Measurements from ENCODE around the gene SNTA1. TPM values are rescaled to one million over a fixed set of nuclear protein-coding genes. Genes with fewer than 3 reads are reported as not detected.
"Not testable (repeated sequence)": the region's sequence is repeated elsewhere in the genome, so short reads cannot be mapped to it uniquely, and the experiment has no call there.

The SNTA1 gene
- polyA plus RNA-seq, 1 donor (not counting 4 experiments of a cell fraction or from before 2014, with no cell fraction given) = 3.6 TPM

DNA sequence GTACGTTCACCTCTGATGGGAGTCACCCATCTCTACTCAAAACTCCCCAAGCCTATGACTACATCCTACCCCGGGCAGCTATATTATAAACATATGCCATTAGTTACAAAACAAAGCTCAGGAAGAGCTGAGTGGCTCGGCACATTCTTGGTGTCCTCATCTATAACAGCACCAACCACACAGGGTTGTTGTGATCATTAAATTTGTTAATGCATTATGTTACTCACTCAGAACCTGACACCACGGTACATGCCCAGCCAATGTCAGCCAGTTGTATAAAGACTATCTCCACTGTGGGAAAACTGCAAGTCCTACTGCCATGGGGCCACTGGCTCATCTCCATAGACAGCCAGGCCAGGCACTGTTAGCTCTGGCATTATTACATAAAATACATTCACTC, 50.0 kb downstream of the SNTA1 start:
- Histone ChIP-seq H2AFZ (ENCODE audit: control insufficient read depth, low read length) (no peak overlapping the region), H3K9me3 (ENCODE audit: control insufficient read depth, low read depth, low read length) (no peaks in the 10 kb centered on the region), H3K4me2 (ENCODE audit: control insufficient read depth, extremely low read depth, insufficient read depth, low read depth, low read length) (no peak overlapping the region), H3K36me3 (ENCODE audit: control insufficient read depth in 2 of 2, extremely low read depth in 1 of 2, insufficient read depth in 2 of 2, low read length in 2 of 2) (peaks cover 7 to 9% of the 10 kb centered on the region in 2 experiments), H3K4me3 (ENCODE audit: control insufficient read depth in 2 of 3, extremely low read depth in 1 of 3, insufficient read depth in 2 of 3, low read depth in 1 of 3, low read length in 3 of 3) (no peak overlapping the region), H3K9ac (ENCODE audit: control insufficient read depth, extremely low read depth, insufficient read depth, low read length) (no peak overlapping the region), H3K27me3 (ENCODE audit: control insufficient read depth, extremely low read depth, insufficient read depth, low read length) (no peaks in the 10 kb centered on the region), H3K27ac (ENCODE audit: control insufficient read depth, insufficient read depth, low read length) (no peak overlapping the region), H4K20me1 (ENCODE audit: control insufficient read depth, extremely low read depth, insufficient read depth, low read length) (no peaks in the 10 kb centered on the region), H3K79me2 (ENCODE audit: control insufficient read depth, insufficient read depth, low read length) (peaks cover 20% of the 10 kb centered on the region), H3K9me1 (ENCODE audit: control insufficient read depth, extremely low read depth, insufficient read depth, low read length) (no peaks in the 10 kb centered on the region), H3K4me1 (ENCODE audit: control insufficient read depth, extremely low read depth, insufficient read depth, low read length) (no peaks in the 10 kb centered on the region)
- TF ChIP-seq, protein P1, sequence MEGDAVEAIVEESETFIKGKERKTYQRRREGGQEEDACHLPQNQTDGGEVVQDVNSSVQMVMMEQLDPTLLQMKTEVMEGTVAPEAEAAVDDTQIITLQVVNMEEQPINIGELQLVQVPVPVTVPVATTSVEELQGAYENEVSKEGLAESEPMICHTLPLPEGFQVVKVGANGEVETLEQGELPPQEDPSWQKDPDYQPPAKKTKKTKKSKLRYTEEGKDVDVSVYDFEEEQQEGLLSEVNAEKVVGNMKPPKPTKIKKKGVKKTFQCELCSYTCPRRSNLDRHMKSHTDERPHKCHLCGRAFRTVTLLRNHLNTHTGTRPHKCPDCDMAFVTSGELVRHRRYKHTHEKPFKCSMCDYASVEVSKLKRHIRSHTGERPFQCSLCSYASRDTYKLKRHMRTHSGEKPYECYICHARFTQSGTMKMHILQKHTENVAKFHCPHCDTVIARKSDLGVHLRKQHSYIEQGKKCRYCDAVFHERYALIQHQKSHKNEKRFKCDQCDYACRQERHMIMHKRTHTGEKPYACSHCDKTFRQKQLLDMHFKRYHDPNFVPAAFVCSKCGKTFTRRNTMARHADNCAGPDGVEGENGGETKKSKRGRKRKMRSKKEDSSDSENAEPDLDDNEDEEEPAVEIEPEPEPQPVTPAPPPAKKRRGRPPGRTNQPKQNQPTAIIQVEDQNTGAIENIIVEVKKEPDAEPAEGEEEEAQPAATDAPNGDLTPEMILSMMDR (optimal IDR thresholded peaks at IDR 0.05 in 1 of 3, IDR thresholded peaks at IDR 0.05 in 1 of 3, conservative IDR thresholded peaks at IDR 0.05 in 1 of 3; ENCODE audit: extremely low read depth in 1 of 3, insufficient read depth in 2 of 3, low read length in 3 of 3) = no peak
- no peak for TF ChIP-seq EZH2 (IDR thresholded peaks at IDR 0.05; ENCODE audit: low read length)
- FAIRE-seq (no peak), DNase-seq (ENCODE audit: low read depth, low spot score) (no peak)
- dilution Hi-C loops (cut with MboI; ENCODE audit: extremely low pct_ligation_motif_present, low sequenced_read_pairs) = no loop called here

DNA sequence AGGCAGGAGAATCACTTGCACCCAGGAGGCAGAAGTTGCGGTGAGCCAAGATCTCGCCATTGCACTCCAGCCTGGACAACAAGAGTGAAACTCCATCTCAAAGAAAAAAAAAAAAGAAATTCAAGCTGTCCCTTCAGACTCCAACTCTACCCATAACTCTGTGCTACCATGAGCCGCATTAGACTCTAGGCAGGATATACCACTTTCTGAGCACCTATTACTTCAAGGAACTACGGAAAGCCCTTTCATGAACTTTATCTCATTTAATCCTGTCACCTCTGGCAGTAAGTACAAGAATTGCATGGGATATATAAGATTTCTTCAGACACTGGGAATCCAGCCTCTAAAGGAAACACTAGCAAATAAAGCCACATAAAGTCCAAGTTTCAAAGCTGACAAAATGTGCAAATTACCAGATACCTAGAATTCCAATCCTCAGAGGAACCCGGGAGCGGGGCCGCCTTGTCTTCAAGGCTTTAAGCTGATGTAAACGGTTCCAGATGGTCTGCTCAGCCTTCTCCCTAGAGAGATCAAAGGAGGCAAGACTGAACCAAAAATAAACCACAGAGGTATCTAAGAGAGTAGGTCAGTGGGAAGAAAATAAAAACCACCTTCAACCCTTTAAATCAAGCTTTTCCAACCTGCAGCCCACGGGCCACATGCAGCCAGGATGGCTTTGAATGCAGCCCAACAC, 51.7 kb downstream of the SNTA1 start:
- Histone ChIP-seq H3K79me2 (ENCODE audit: control insufficient read depth, insufficient read depth, low read length) (peaks cover 3% of the 10 kb centered on the region), H3K4me2 (ENCODE audit: control insufficient read depth, extremely low read depth, insufficient read depth, low read depth, low read length) (no peak overlapping the region), H3K36me3 (ENCODE audit: control insufficient read depth in 2 of 2, extremely low read depth in 1 of 2, insufficient read depth in 2 of 2, low read length in 2 of 2) (peaks cover 7 to 9% of the 10 kb centered on the region in 2 experiments), H2AFZ (ENCODE audit: control insufficient read depth, low read length) (no peak overlapping the region), H3K27ac (ENCODE audit: control insufficient read depth, insufficient read depth, low read length) (no peak overlapping the region), H3K9me3 (ENCODE audit: control insufficient read depth, low read depth, low read length) (no peaks in the 10 kb centered on the region), H3K9ac (ENCODE audit: control insufficient read depth, extremely low read depth, insufficient read depth, low read length) (no peak overlapping the region), H4K20me1 (ENCODE audit: control insufficient read depth, extremely low read depth, insufficient read depth, low read length) (no peaks in the 10 kb centered on the region), H3K4me3 (ENCODE audit: control insufficient read depth in 2 of 3, extremely low read depth in 1 of 3, insufficient read depth in 2 of 3, low read depth in 1 of 3, low read length in 3 of 3) (no peak overlapping the region), H3K4me1 (ENCODE audit: control insufficient read depth, extremely low read depth, insufficient read depth, low read length) (peaks cover 7% of the 10 kb centered on the region), H3K27me3 (ENCODE audit: control insufficient read depth, extremely low read depth, insufficient read depth, low read length) (no peaks in the 10 kb centered on the region), H3K9me1 (ENCODE audit: control insufficient read depth, extremely low read depth, insufficient read depth, low read length) (no peaks in the 10 kb centered on the region)
- DNase-seq (ENCODE audit: low read depth, low spot score) (no peak), FAIRE-seq (no peak)
- dilution Hi-C loops (cut with MboI; ENCODE audit: extremely low pct_ligation_motif_present, low sequenced_read_pairs) = no loop called here
- TF ChIP-seq EZH2 (IDR thresholded peaks at IDR 0.05; ENCODE audit: low read length) = no peak
- TF ChIP-seq, protein P1 (optimal IDR thresholded peaks at IDR 0.05 in 1 of 3, IDR thresholded peaks at IDR 0.05 in 1 of 3, conservative IDR thresholded peaks at IDR 0.05 in 1 of 3; ENCODE audit: extremely low read depth in 1 of 3, insufficient read depth in 2 of 3, low read length in 3 of 3) = no peak

DNA sequence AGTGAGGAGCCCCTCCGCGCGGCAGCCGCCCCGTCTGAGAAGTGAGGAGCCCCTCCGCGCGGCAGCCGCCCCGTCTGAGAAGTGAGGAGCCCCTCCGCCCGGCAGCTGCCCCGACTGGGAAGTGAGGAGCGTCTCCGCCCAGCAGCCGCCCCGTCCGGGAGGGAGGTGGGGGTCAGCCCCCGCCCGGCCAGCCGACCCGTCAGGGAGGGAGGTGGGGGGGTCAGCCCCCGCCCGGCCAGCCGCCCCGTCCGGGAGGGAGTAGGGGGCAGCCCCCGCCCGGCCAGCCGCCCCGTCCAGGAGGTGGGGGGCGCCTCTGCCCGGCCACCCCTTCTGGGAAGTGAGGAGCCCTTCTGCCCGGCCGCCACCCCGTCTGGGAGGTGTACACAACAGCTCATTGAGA, 54.2 kb downstream of the SNTA1 start:
- H2AFZ ChIP-seq (ENCODE audit: control insufficient read depth, low read length); H3K4me3 ChIP-seq (ENCODE audit: control insufficient read depth in 2 of 3, extremely low read depth in 1 of 3, insufficient read depth in 2 of 3, low read depth in 1 of 3, low read length in 3 of 3); dilution Hi-C loops (cut with MboI; ENCODE audit: extremely low pct_ligation_motif_present, low sequenced_read_pairs); H3K9ac ChIP-seq (ENCODE audit: control insufficient read depth, extremely low read depth, insufficient read depth, low read length); H3K4me1 ChIP-seq (ENCODE audit: control insufficient read depth, extremely low read depth, insufficient read depth, low read length); DNase-seq (ENCODE audit: low read depth, low spot score); H3K4me2 ChIP-seq (ENCODE audit: control insufficient read depth, extremely low read depth, insufficient read depth, low read depth, low read length); FAIRE-seq; H3K27ac ChIP-seq (ENCODE audit: control insufficient read depth, insufficient read depth, low read length); H3K79me2 ChIP-seq (ENCODE audit: control insufficient read depth, insufficient read depth, low read length); H4K20me1 ChIP-seq (ENCODE audit: control insufficient read depth, extremely low read depth, insufficient read depth, low read length); H3K9me3 ChIP-seq (ENCODE audit: control insufficient read depth, low read depth, low read length); H3K27me3 ChIP-seq (ENCODE audit: control insufficient read depth, extremely low read depth, insufficient read depth, low read length); H3K9me1 ChIP-seq (ENCODE audit: control insufficient read depth, extremely low read depth, insufficient read depth, low read length): not testable (repeated sequence)
- peaks cover 15 to 17% of the 10 kb centered on the region in 2 experiments for H3K36me3 ChIP-seq (ENCODE audit: control insufficient read depth in 2 of 2, extremely low read depth in 1 of 2, insufficient read depth in 2 of 2, low read length in 2 of 2)
